Activated T-helper 1 cell treated with Interleukin-2 at 50 U/mL for 16 hours (primary cell): ENCODE results near the gene CDC40.
"Not testable (repeated sequence)": the region's sequence is repeated elsewhere in the genome, so short reads cannot be mapped to it uniquely, and the experiment has no call there.

Source experiments
- DNase-seq: peaks from one replicate; pipeline ENCODE4 v3.0.0-alpha.2; 2020; ENCODE audit warnings: low read depth

The CDC40 gene

DNA sequence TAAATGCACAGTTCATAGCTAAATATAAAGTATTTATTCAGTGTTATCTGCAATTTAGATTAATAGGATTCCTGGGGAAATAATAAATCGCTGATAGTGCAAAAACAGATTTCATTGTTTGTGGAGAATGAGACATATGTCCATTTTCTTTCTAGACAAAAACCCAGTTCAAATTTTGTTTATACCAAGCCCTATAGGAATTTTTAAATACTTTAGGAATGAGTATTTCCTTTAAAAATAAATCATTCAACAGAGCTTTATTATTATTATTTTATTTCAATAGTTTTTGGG is 91.5 kb downstream of the CDC40 start:
- DNase-seq, result no peak

DNA sequence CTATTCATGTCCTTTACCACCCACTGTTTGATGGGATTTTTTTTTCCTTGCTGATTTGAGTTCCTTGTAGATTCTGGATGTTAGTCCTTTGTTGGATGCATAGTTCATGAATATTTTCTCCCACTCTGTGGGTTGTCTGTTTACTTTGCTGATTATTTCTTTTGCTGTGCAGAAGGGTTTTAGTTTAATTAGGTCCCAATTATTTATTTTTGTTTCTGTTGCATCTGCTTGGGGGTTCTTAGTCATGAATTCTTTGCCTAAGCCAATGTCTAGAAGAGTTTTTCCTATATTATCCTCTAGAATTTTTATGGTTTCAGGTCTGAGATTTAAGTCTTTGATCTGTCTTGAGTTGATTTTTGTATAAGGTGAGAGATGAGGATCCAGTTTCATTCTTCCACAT is 92.6 kb downstream of the CDC40 start:
- not testable (repeated sequence) for DNase-seq

DNA sequence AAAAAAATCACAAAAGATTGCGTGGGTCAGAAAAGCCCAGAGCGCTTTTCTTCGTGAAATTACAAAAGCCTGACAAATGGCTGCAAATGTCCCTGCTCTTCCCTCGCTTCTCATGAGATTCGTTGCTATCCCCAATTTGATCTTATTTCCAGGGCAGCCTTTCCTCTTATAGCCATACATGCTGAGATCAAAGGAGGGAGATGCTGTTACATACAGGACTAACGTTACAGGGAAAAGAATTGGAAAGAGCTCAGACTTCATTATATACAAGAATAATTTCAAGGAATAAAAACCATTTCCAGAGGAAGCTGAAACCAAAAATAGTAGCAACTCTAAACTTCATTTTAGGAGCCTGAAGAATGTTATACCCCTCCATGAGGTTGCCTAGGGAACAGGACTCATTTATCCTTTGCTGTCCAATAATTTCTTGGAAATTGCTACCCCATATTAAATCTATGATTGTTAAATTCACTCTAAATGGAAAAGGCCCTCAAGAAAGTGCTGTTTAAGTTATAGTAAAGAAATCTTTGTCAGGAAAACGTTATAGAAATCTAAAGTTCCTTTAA is 97.0 kb downstream of the CDC40 start:
- DNase-seq, result no peak
